ENCODE results near the gene TAF13. TPM values are rescaled to one million over a fixed set of nuclear protein-coding genes. Genes with fewer than 3 reads are reported as not detected.
"Not testable (repeated sequence)": the region's sequence is repeated elsewhere in the genome, so short reads cannot be mapped to it uniquely, and the experiment has no call there.

TAF13 gene
- total and polyA plus RNA-seq, 2 donors: 31.3 to 55.9 TPM

DNA sequence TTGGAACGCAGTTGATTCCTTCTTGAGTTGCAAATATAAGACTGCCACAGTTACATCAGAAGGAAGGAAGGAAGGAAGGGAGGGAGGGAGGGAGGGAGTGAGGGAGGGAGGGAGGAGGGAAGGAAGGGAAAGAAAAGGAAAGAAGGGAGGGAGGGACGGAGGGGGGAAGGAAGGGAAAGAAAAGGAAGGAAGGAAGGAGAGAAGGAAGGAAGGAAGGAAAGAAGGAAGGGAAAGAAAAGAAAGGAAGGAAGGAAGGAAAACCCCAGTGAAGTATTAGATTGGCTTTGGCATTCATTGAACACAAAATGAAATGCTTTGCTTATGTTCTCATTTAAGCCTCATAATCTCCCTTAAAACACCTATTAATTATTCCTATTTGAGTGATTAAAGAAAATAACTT, 27.5 kb downstream of the TAF13 start:
- WGBS: 26% methylated on average over 2 of the region's 2 CpGs

DNA sequence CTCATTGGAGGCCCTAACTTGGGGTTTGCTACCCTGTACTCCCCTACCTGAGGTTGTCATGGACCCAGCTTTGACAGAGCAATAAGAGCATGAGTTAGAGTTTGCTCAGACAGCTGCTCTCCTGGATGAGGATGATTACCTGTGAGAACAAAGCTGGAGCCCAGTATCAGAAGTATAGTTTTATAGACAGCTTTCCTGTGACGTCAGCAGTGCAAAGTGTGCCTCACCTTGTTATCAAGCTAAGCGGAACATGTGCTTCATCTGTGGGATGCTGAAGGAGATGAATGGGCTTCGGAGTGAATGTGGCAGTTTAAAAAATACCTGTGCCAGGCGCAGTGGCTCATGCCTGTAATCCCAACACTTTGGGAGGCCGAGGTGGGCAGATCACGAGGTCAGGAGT, 28.5 kb downstream of the TAF13 start:
- Histone ChIP-seq H3K4me1 (ENCODE audit: insufficient read depth) (no peaks in the 10 kb centered on the region), H3K36me3 (ENCODE audit: insufficient read depth) (no peaks in the 10 kb centered on the region), H3K4me3 (ENCODE audit: low read depth, low read length) (no peak overlapping the region), H3K27ac (ENCODE audit: low read depth) (no peak overlapping the region)
- WGBS: 82% methylated on average over 6 of the region's 6 CpGs
- no peak for DNase-seq (ENCODE audit: extremely low spot score)

More for the DNA sequence above, 27.5 kb downstream of the TAF13 start:
- H3K27ac ChIP-seq (ENCODE audit: low read depth): no peak overlapping the region
- H3K4me3 ChIP-seq (ENCODE audit: low read depth, low read length): no peak overlapping the region
- no peaks in the 10 kb centered on the region for H3K36me3 ChIP-seq (ENCODE audit: insufficient read depth)
- H3K4me1 ChIP-seq (ENCODE audit: insufficient read depth): no peaks in the 10 kb centered on the region
- no peak for DNase-seq (ENCODE audit: extremely low spot score)

GRCh38 chr1:109046671-109047070, 29.1 kb downstream of the TAF13 start:
- Histone ChIP-seq H3K4me3 (ENCODE audit: low read depth, low read length) (no peak overlapping the region), H3K27ac (ENCODE audit: low read depth) (no peak overlapping the region), H3K36me3 (ENCODE audit: insufficient read depth) (no peaks in the 10 kb centered on the region), H3K4me1 (ENCODE audit: insufficient read depth) (no peaks in the 10 kb centered on the region)
- no peak for DNase-seq (ENCODE audit: extremely low spot score)
- WGBS: 77% methylated on average over 4 of the region's 4 CpGs

GRCh38 chr1:109045595-109045994, 30.2 kb downstream of the TAF13 start:
- no peak overlapping the region for H3K4me3 ChIP-seq (ENCODE audit: low read depth, low read length)
- no peak for DNase-seq (ENCODE audit: extremely low spot score)
- no peak overlapping the region for H3K27ac ChIP-seq (ENCODE audit: low read depth)
- WGBS: 70% methylated on average over 1 of the region's 1 CpG
- H3K4me1 ChIP-seq (ENCODE audit: insufficient read depth): no peaks in the 10 kb centered on the region
- H3K36me3 ChIP-seq (ENCODE audit: insufficient read depth): no peaks in the 10 kb centered on the region

DNA sequence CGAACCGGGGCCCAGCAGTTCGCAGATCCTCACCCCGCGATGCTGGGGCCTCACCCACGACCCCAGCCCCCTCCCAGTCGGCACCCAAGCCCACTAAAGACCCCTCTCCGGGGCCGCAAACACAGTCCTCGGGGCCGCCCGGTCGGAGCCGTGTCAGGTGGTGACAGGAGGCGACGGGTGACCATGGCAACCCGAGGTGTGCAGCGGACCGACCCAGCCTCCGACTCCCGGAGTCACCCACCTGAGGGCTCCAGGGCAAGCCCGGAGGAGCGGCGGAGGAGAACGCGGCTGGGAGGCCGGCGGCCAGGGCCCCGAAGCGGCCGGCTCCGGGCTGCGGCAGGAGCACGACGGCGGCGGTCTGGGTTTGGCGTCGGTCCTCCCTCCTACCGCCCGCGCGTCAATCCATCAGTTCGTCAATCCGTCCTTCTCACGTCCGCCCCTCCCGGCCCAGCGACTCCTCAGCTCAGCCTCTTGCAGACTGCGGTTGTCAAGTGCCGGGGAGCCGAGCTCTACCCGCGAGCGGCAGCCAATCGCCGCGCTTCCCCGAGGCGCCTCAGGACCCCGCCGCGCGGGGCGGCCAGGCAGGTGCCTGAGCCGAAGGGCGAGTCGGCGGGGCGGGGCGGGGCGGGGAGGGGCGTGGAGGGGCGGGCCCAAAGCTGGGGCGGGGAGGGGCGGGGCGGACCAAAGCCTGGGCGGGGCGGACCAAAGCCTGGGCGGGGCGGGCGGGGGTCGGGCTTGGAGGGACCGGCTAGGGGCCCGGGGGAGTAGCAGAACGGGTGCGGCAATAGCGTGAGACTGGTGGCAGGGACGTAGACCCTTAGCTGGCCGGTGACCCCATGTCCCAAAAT, 34.0 kb downstream of the TAF13 start, which contains the start of gene WDR47:
Gene WDR47 (minus strand): TSS at position 482 of the 848 bp plus-strand sequence. CDS start 18,590 bp downstream, outside the sequence.
- Histone ChIP-seq H3K36me3 (ENCODE audit: insufficient read depth) (no peaks in the 10 kb centered on the region), H3K4me3 (ENCODE audit: low read depth, low read length) (peak within 1 kb of the TSS; percentile 86), H3K27ac (ENCODE audit: low read depth) (peak within 1 kb of the TSS; percentile 73), H3K4me1 (ENCODE audit: insufficient read depth) (no peaks in the 10 kb centered on the region)
- peak; percentile 60 for DNase-seq (ENCODE audit: extremely low spot score)
- WGBS: under 1% methylated on average over 90 of the region's 90 CpGs

DNA sequence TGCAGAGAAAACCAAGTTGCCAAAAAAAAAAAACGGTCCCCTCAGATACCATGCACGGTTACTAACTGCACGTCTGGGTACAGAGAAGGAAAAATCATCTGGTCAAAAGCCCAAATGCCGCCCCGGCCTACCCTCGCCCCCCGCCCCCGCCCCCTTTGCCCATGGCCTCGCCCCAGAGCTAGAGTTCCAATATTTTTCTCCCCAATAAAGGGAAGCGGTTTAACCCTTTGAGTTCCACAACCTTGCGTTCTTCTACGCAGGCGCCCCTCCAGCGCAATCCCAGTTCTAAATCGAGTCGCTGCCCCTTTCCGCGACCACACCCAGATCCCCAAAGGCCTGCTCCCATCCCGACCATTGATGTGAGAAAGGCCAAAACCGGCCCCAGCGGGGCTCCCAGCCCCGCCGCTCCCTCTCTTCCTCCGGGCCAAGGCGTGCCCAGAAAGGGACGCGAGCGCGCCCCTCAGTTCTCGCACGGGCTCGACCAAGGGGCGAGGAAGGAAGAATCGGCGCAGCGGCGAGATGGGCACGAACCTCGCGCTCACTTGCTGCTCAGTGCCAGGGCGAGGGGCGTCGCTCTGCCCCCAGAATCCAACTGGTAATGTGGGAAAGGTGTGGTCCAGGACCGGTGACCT, 34.7 kb downstream of the TAF13 start:
- H3K36me3 ChIP-seq (ENCODE audit: insufficient read depth): no peaks in the 10 kb centered on the region
- peak overlapping the region; percentile 12 for H3K27ac ChIP-seq (ENCODE audit: low read depth)
- no peaks in the 10 kb centered on the region for H3K4me1 ChIP-seq (ENCODE audit: insufficient read depth)
- under 1% methylated on average over 44 of the region's 44 CpGs for WGBS
- H3K4me3 ChIP-seq (ENCODE audit: low read depth, low read length): peak overlapping the region; percentile 86
- DNase-seq (ENCODE audit: extremely low spot score): no peak

- no peak for DNase-seq (ENCODE audit: extremely low spot score)
- no peaks in the 10 kb centered on the region for H3K36me3 ChIP-seq (ENCODE audit: insufficient read depth)
- peak overlapping the region; percentile 86 for H3K4me3 ChIP-seq (ENCODE audit: low read depth, low read length)
- H3K4me1 ChIP-seq (ENCODE audit: insufficient read depth): no peaks in the 10 kb centered on the region
- no peak overlapping the region for H3K27ac ChIP-seq (ENCODE audit: low read depth)
- WGBS: 26% methylated on average over 3 of the region's 3 CpGs
These were observed 35.2 kb downstream of the TAF13 start for GRCh38 chr1:109040627-109040988.

DNA sequence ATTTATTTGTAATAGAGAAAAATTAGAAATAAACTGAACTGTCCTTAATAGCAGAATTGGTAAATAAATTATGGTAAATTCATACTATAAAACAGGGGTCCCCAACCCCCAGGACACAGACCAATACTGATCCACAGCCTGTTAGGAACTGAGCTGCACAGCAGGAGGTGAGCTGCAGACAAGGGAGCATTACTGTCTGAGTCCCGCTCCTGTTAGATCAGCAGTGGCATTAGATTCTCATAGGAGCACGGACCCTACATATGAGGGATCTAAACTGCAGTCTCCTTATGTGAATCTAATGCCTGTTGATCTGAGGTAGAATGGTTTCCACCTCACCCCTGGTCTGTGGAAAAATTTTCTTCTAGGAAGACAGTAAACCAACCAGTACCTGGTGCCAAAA, 41.4 kb downstream of the TAF13 start:
- 95% methylated on average over 2 of the region's 2 CpGs for WGBS
- no peaks in the 10 kb centered on the region for H3K4me1 ChIP-seq (ENCODE audit: insufficient read depth)
- no peak for DNase-seq (ENCODE audit: extremely low spot score)
- H3K4me3 ChIP-seq (ENCODE audit: low read depth, low read length): no peak overlapping the region
- no peak overlapping the region for H3K27ac ChIP-seq (ENCODE audit: low read depth)
- no peaks in the 10 kb centered on the region for H3K36me3 ChIP-seq (ENCODE audit: insufficient read depth)

GRCh38 chr1:109029493-109029892, 46.3 kb downstream of the TAF13 start:
- not testable (repeated sequence) for H3K36me3 ChIP-seq (ENCODE audit: insufficient read depth); H3K4me1 ChIP-seq (ENCODE audit: insufficient read depth); H3K4me3 ChIP-seq (ENCODE audit: low read depth, low read length); H3K27ac ChIP-seq (ENCODE audit: low read depth); DNase-seq (ENCODE audit: extremely low spot score)
- WGBS: 95% methylated on average over 8 of the region's 8 CpGs

GRCh38 chr1:109027841-109028240, 48.0 kb downstream of the TAF13 start:
- DNase-seq (ENCODE audit: extremely low spot score): no peak
- no peaks in the 10 kb centered on the region for H3K36me3 ChIP-seq (ENCODE audit: insufficient read depth)
- H3K27ac ChIP-seq (ENCODE audit: low read depth): no peak overlapping the region

GRCh38 chr1:109025694-109026093, 50.1 kb downstream of the TAF13 start:
- H3K4me1 ChIP-seq (ENCODE audit: insufficient read depth): no peaks in the 10 kb centered on the region
- DNase-seq (ENCODE audit: extremely low spot score): no peak
- no peaks in the 10 kb centered on the region for H3K36me3 ChIP-seq (ENCODE audit: insufficient read depth)
- 91% methylated on average over 6 of the region's 6 CpGs for WGBS
- H3K4me3 ChIP-seq (ENCODE audit: low read depth, low read length): no peak overlapping the region
- no peak overlapping the region for H3K27ac ChIP-seq (ENCODE audit: low read depth)

More at GRCh38 chr1:109027841-109028240, 48.0 kb downstream of the TAF13 start:
- H3K4me1 ChIP-seq (ENCODE audit: insufficient read depth): no peaks in the 10 kb centered on the region
- H3K4me3 ChIP-seq (ENCODE audit: low read depth, low read length): no peak overlapping the region

DNA sequence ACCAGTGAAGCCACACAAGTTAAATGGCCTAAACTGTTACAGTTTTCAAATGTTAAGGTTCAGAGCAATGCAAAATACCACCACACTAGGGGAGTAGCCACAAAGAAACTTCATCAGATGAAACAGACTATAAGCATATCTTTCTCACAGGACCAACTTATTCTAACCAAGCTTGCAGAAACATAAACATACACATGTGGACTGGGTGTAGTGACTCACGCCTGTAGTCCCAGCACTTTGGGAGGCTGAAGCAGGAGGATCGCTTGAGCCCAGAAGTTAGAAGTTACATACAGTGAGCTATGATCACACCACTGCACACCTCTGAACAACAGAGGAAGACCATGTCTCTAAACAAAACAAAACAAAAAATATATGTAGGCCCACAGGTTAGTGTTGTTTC, 51.2 kb downstream of the TAF13 start:
- 92% methylated on average over 2 of the region's 2 CpGs for WGBS
- no peaks in the 10 kb centered on the region for H3K36me3 ChIP-seq (ENCODE audit: insufficient read depth)
- no peak overlapping the region for H3K4me3 ChIP-seq (ENCODE audit: low read depth, low read length)
- H3K27ac ChIP-seq (ENCODE audit: low read depth): no peak overlapping the region
- no peaks in the 10 kb centered on the region for H3K4me1 ChIP-seq (ENCODE audit: insufficient read depth)
- DNase-seq (ENCODE audit: extremely low spot score): no peak

GRCh38 chr1:109020693-109021257, 55.0 kb downstream of the TAF13 start:
- no peak overlapping the region for H3K4me3 ChIP-seq (ENCODE audit: low read depth, low read length)
- no peak overlapping the region for H3K27ac ChIP-seq (ENCODE audit: low read depth)
- no peaks in the 10 kb centered on the region for H3K4me1 ChIP-seq (ENCODE audit: insufficient read depth)
- no peak for DNase-seq (ENCODE audit: extremely low spot score)
- H3K36me3 ChIP-seq (ENCODE audit: insufficient read depth): peaks cover 2% of the 10 kb centered on the region
- WGBS: 85% methylated on average over 3 of the region's 3 CpGs

DNA sequence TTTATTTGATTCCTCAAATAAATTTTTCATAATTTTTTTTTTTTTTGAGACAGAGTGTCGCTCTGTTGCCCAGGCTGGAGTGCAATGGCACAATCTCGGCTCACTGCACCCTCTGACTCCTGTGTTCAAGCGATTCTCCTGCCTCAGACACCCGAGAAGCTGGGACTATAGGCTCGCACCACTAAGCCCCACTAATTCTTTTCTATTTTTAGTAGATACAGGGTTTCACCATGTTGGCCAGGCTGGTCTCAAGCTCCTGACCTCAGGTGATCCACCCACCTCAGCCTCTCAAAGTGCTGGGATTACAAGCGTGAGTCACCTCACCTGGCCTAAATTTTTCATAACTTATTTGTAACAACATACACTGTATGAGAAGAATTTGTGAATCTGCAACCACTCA, 58.1 kb downstream of the TAF13 start:
- not testable (repeated sequence) for H3K36me3 ChIP-seq (ENCODE audit: insufficient read depth); H3K4me3 ChIP-seq (ENCODE audit: low read depth, low read length); H3K27ac ChIP-seq (ENCODE audit: low read depth); H3K4me1 ChIP-seq (ENCODE audit: insufficient read depth); DNase-seq (ENCODE audit: extremely low spot score)
- 98% methylated on average over 6 of the region's 6 CpGs for WGBS

All from urinary bladder (tissue), 4 donors.